AG08396 (cell line): Measurements from ENCODE around the gene FLVCR2.

Experiments used
- DNase-seq: peaks from one replicate; pipeline ENCODE4 v3.0.0; 2012; ENCODE audit warnings: low spot score, mixed read lengths

FLVCR2 gene

GRCh38 chr14:75631453-75631831, 53.0 kb downstream of the FLVCR2 start:
- DNase-seq = no peak

GRCh38 chr14:75634848-75635247, 56.4 kb downstream of the FLVCR2 start:
- no peak for DNase-seq

GRCh38 chr14:75636100-75636692, 57.8 kb downstream of the FLVCR2 start:
- DNase-seq = no peak

- DNase-seq = no peak
Measured at GRCh38 chr14:75640876-75641275, 62.5 kb downstream of the FLVCR2 start.

GRCh38 chr14:75643985-75644384, 65.6 kb downstream of the FLVCR2 start:
- no peak for DNase-seq

- DNase-seq = no peak
Measured at GRCh38 chr14:75645056-75645455, 66.6 kb downstream of the FLVCR2 start.

- no peak for DNase-seq
Measured at GRCh38 chr14:75646762-75647161, 68.3 kb downstream of the FLVCR2 start.

GRCh38 chr14:75647640-75648039, 69.2 kb downstream of the FLVCR2 start:
- DNase-seq = no peak

- peak; percentile 83 for DNase-seq
Measured at GRCh38 chr14:75648066-75648838, 69.8 kb downstream of the FLVCR2 start.

GRCh38 chr14:75649337-75649736, 70.9 kb downstream of the FLVCR2 start:
- no peak for DNase-seq

GRCh38 chr14:75649773-75650172, 71.4 kb downstream of the FLVCR2 start:
- no peak for DNase-seq

- DNase-seq = no peak
Measured at GRCh38 chr14:75650253-75651058, 72.0 kb downstream of the FLVCR2 start.

- DNase-seq = no peak
Measured at GRCh38 chr14:75653563-75653962, 75.1 kb downstream of the FLVCR2 start.

GRCh38 chr14:75654127-75654732, 75.8 kb downstream of the FLVCR2 start:
- DNase-seq = peak; percentile 70

- DNase-seq = no peak
Measured at GRCh38 chr14:75655235-75655634, 76.8 kb downstream of the FLVCR2 start.

GRCh38 chr14:75657331-75657730, 78.9 kb downstream of the FLVCR2 start:
- no peak for DNase-seq

GRCh38 chr14:75658957-75659356, 80.5 kb downstream of the FLVCR2 start:
- no peak for DNase-seq

GRCh38 chr14:75660238-75660629, 81.8 kb downstream of the FLVCR2 start:
- no peak for DNase-seq

- peak; percentile 95 for DNase-seq
Measured at GRCh38 chr14:75660630-75661498, 82.4 kb downstream of the FLVCR2 start, which contains the start of the genes ERG28 and TTLL5. Gene ERG28 (minus strand): TSS chr14:75660876. CDS start chr14:75657502, 3,374 bp downstream. Gene TTLL5 (plus strand): TSS chr14:75661246. CDS start chr14:75663150, 1,904 bp downstream.

- DNase-seq = no peak
Measured at GRCh38 chr14:75661499-75661814, 83.0 kb downstream of the FLVCR2 start.

GRCh38 chr14:75662966-75663365, 84.5 kb downstream of the FLVCR2 start:
- DNase-seq = no peak
